Activated T-helper 1 cell treated with anti-CD3 and anti-CD28 coated beads, Interleukin-2, amount 50 U/mL, for 16 hours (primary cell): ENCODE results near the gene CEP162.
"Not testable (repeated sequence)": the region's sequence is repeated elsewhere in the genome, so short reads cannot be mapped to it uniquely, and the experiment has no call there.

Experiments used
- DNase-seq, 2 donors: peaks; one replicate each; pipeline ENCODE4 v3.0.0-alpha.2; 2020; ENCODE audit warnings: low read depth in 1 of 2, low spot score in 1 of 2

CEP162 gene

GRCh38 chr6:84089081-84089480 lies 138.4 kb downstream of the CEP162 start:
- DNase-seq = no peak

GRCh38 chr6:84086545-84087429 lies 140.7 kb downstream of the CEP162 start:
- DNase-seq = no peak

GRCh38 chr6:84086056-84086455 lies 141.4 kb downstream of the CEP162 start:
- DNase-seq = no peak

GRCh38 chr6:84084705-84085104 lies 142.7 kb downstream of the CEP162 start:
- not testable (repeated sequence) for DNase-seq

GRCh38 chr6:84082689-84083265 lies 144.7 kb downstream of the CEP162 start:
- no peak for DNase-seq

- no peak for DNase-seq
Observed at GRCh38 chr6:84081222-84081621, 146.2 kb downstream of the CEP162 start.

- DNase-seq = no peak
Observed at GRCh38 chr6:84078335-84078734, 149.1 kb downstream of the CEP162 start.

GRCh38 chr6:84077645-84078044 lies 149.8 kb downstream of the CEP162 start:
- no peak for DNase-seq

GRCh38 chr6:84074988-84075781 lies 152.3 kb downstream of the CEP162 start:
- DNase-seq = no peak
